HG03521 (cell line): ENCODE measurements around the gene OR51B2.
"Not testable (repeated sequence)": the region's sequence is repeated elsewhere in the genome, so short reads cannot be mapped to it uniquely, and the experiment has no call there.

Source experiments
- ATAC-seq: cut with Tn5 transposase; IDR thresholded peaks from one replicate; pipeline ENCODE4 v1.9.1; 2021; ENCODE audit warnings: mild to moderate bottlenecking, moderate library complexity; ENCODE audit not compliant: unreplicated experiment

The OR51B2 gene

DNA sequence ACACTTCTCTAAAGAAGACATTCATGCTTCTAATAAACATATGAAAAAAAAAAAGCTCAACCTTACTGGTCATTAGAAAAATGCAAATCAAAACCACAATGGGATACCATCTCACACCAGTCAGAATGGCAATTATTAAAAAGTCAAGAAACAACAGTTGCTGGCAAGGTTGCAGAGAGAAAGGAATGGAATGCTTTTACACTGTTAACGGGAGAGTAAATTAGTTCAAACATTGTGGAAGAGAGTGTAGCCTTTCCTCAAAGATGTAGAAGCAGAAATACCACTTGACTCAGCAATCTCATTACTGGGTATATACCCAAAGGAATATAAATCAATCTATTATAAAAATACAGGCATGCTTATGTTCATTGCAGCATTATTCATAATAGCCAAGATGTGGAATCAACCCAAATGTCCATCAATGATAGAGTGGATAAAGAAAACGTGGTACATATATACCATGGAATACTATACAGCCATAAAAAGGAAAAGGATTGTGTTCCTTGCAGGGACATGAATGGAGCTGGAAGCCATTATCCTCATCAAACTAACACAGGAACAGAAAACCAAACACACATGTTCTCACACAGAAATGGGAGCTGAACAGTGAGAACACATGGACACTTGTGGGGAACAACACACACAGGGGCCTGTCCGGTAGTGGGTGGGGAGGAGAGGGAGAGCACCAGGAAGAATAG is 10.6 kb downstream of the OR51B2 start:
- ATAC-seq = not testable (repeated sequence)

DNA sequence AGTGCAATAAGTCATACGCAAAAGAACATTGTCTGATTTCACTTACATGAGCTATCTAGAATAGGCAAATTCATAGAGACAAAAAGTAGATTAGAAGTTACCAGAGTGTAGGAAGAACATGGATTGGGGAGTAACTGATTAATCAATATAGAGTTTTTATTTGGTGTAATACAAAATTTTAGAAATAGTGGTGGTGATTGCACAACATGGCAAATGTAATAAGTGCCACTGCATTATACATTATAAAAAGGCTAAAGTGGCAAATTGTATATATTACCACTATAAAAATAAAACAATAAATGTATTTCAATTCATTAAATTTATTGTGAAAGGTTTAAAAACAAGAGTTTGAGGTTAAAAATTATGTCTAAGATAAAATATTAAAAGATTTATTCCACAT is 13.7 kb downstream of the OR51B2 start:
- ATAC-seq = no peak

DNA sequence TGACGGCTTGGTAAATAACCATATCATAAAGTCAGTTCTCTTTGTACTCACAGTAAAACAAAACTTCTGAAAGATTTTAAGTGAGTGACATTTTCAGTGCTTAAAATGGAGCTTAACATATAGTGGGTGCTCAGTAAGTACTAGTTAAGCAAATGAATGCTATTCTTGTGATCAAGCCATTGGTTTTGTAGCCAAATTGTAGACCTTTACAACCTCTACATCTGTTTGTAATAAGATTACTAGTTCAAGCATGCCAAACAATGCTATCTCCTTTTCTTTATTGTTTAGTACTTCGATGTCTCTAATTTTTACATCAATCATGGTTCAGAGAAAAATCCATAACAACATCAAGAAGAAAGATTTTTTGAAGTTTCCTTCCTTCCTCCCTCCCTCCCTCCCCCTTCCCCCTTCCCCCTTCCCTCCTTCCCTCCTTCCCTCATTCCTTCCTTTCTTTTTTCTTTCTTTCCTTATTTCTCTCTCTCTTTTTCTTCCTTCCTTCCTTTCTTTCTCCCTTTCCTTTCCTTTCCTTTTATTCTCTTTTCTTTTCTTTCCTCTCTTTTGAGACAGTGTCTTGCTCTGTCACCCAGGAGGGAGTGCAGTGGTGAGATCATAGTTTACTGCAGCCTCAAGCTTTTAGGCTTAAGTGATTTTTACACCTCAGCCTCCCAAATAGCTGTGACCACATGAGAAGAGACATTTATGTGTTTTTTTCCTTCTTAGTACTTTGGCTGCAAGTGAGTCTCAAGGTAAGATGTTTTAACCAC is 16.7 kb downstream of the OR51B2 start:
- ATAC-seq = no peak

DNA sequence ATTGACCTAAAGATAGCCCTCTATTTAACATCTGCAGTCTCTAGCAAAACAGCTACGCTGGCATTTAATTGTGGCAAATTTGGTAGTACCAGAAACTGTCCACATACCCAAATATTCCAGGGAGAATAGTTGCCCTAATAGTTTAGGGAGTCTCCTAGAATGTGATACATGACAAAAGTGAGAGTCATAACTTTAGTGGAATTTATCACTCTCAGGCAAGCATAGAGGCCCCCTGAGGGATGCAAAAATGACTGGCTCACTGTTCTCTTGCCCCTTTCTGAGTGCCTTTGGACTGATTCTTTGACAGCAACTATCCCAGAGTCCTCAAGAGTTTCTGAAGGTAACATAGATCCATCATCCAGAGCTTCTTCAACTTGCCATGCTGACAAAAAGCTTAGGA is 20.1 kb downstream of the OR51B2 start:
- no peak for ATAC-seq

DNA sequence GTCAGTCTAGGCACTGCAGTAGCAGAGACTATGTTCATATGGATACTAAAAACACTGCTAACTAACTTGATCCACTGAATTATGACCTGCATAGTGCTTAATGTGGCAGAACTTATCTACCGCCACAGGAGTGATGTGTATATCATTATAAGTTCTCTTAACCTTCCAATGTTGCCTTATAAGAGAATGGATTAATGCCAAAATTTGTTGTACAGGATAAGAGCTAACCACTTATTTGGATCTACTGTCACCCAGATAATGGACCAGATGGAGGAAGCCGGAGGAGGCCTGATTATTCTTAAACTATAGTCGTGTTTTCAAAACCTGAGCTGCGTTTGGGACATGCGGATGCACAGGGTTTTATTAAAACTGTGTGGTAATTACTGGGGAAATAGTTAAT is 20.5 kb downstream of the OR51B2 start:
- no peak for ATAC-seq

DNA sequence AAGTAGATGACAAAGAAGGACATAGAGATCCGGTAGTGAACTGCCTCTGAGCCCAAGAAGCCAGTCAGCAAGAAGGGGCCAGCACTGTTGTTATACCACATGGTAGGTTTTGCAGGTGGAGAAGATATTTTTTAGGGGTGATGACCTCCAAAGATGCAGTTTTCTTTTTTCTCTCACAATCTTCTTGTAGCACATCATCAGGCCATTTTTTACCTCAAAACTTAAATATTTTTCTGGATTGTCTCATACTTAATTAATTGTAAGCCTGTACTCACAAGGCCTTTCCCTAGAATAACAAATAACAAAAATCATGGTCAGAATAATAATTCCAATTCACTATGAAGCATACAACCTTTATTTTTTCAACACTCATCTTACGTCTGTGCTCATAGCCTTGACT is 22.3 kb downstream of the OR51B2 start, which contains the start of gene OR51B4:
Gene OR51B4, minus strand, starts transcription at position 101 of the 400 bp plus-strand sequence. Its CDS starts 0 bp downstream, at position 101.
- ATAC-seq = no peak

DNA sequence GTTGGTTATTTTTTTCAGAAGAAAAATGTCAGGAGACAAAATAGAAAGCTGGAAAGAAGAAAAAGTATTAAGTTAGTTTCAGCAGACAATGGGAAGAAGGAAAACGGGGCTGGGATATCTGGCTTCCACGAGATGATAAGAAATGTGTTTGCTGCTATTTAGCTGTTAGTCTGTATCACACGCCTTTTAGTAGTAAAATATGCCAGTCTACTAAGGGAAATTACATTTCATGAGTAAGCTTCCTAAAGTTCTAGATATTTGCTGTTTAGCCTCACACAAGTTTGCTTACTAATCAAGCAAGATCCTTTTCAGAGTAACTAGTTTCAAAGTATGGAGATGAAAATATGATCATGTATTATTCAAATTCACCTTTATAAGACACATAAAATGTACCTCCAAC is 23.8 kb downstream of the OR51B2 start:
- no peak for ATAC-seq

DNA sequence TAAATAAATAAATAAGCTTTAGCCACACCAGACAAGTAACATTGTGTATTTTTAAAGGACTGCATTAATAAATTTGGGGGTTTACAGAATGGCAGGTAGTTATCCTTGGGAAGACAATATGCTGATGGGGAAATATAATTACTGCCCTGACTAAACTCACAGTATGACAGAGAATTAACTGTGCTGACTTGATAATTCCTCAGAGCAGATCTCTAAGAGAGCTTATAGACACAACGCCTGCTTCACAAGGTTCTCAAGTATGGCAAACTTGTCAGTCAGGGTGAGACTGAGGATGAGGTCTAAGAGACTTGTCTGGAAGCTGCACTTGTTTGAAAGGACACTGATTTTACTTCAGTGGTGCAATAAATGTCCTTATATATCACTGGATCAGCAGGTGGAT is 25.6 kb downstream of the OR51B2 start:
- ATAC-seq = no peak

DNA sequence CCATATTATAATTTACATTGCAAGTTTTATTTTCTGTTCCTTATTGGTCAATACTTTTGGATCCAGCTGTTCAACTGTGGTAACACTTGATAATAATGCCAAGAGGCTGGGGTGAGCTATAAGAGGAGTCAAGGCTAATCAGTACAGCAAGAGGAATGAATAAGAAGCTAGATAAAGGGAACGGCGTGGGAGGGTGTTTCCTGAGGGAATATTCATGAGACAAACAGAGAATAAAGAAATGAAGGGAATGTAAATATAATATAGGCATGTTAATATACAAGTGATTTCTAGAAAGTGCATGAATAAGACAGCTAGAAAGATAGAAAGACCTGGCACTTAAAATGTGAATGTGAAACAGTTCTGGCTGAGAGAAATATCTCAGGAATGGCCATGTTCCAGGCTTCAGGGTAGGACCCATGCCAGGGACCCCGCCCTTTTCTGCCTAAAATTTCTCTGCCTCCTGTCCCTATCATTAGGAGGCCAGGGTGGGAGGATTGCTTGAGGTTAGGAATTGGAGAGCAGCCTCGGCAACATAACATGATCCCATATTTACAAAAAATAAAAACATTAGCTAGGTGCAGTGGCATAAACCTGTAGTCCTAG is 26.3 kb downstream of the OR51B2 start:
- no peak for ATAC-seq

DNA sequence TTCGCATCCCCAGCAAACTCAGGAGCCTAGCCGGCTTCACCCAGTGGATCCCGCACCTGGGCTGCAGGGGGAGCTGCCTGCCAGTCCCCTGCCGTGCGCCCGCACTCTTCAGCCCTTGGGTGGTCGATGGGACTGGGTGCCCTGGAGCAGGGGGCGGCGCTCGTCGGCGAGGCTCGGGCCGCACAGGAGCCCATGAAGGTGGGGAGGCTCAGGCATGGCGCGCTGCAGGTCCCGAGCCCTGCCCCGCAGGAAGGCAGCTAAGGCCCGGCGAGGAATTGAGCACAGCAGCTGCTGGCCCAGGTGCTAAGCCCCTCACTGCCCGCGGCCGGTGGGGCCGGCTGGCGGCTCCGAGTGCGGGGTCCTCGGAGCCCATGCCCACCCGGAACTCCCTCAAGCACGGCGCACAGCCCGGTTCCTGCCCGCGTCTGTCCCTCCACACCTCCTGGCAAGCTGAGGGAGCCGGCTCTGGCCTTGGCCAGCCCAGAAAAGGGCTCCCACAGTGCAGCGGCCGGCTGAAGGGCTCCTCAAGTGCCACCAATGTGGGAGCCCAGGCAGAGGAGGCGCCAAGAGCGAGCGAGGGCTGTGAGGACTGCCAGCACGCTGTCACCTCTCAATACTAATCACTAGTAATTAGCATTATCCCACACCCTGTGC is 29.6 kb downstream of the OR51B2 start:
- not testable (repeated sequence) for ATAC-seq

DNA sequence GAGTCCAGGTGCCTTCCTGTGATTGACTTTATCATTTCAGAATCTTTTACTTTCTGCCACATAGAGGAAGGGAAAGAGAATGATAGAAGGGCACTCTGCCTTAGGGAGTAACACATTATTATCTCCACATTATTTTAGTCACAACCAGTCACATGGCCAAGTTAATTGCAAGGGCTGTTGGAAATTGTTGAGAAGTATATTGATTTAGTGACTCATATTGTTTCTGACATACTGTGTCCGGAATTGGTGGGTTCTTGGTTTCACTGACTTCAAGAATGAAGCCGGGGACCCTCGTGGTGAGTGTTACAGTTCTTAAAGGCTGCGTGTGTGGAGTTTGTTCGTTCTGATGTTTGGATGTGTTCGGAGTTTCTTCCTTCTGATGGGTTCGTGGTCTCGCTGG is 31.1 kb downstream of the OR51B2 start:
- no peak for ATAC-seq

DNA sequence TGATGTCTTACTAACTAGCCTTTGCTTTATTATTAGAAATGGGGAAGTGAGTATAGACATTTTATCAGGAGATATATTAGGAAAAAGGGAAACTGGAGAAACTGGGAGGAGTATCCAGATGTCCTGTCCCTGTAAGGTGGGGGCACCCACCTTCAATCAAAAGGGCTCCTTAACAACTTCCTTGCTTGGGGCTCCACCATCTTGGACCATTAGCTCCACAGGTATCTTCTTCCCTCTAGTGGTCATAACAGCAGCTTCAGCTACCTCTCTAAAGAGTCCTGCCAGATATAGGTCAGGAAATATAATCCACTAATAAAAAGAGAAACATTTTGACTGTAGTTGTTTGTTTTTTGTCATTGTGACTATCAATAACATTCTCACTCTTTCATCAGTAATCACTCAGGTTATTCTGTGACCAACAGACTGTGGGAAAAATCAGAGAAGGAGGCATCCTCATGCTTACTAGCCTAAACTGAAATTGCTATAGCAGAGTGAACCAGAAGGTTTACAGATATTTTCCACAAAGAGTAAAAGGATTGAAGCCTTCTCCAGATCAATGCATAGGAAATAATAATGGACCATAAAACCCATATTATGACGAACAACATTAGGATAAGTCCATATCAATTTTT is 32.8 kb downstream of the OR51B2 start:
- peak; percentile 95 for ATAC-seq

DNA sequence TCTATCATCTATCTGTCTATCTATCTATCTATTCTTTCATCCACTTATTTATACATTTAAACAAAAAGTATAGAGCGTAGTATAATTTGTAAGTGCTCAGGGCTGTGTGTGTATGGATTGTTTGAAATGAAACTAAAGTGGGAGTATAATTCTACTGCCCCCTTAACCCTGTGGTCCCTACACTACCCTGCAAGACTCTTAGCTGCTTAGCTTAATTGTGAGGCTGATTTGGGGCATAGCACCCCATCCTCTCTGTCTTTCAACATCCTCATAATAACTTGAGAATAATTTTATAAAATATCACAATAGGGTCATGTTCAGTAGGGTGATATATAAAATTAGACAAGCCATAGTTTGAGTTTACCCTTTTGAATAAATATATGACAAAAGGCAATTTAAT is 34.0 kb downstream of the OR51B2 start:
- ATAC-seq = no peak

DNA sequence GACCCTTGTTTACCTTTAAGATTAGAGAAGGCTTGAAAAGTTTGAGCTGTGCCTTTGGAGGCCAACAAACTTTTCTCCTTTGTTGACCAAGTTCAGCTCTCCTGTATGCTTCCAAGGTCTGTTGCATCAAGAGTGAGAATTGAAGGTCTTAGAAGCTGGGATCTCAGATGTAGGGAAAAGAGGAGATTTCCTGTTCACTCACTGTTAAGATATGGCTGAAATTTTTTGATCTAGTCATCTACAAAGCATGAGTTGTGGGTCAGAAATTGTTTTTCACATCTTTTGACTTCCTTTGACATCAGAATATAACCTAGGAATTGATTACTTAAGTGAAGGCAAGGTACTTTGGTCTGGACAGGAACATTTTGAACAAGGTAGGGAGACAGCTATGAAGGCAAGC is 34.4 kb downstream of the OR51B2 start:
- ATAC-seq = no peak

DNA sequence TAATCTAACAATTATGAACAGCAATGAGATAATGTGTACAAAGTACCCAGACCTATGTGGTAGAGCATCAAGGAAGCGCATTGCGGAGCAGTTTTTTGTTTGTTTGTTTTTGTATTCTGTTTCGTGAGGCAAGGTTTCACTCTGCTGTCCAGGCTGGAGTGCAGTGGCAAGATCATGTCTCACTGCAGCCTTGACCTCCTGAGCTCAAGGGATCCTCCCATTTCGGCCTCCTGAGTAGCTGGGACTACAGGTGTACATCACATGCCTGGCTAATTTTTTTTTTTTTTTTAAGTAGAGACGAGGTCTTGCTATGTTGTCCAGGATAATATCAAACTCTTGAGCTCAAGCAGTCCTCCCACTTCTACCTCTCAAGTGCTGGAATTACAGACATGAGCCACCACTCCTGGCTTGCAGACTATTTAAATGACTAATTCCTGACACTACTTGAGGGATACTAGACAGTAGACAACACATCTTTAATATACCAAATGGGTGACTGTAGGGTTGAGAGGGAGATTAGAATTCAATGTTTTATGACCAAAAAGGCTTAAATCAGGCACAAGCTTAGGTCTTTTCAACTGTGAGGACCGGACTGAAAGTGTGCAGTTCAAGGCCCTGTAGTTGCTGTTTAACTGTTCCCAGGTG is 35.1 kb downstream of the OR51B2 start:
- no peak for ATAC-seq

DNA sequence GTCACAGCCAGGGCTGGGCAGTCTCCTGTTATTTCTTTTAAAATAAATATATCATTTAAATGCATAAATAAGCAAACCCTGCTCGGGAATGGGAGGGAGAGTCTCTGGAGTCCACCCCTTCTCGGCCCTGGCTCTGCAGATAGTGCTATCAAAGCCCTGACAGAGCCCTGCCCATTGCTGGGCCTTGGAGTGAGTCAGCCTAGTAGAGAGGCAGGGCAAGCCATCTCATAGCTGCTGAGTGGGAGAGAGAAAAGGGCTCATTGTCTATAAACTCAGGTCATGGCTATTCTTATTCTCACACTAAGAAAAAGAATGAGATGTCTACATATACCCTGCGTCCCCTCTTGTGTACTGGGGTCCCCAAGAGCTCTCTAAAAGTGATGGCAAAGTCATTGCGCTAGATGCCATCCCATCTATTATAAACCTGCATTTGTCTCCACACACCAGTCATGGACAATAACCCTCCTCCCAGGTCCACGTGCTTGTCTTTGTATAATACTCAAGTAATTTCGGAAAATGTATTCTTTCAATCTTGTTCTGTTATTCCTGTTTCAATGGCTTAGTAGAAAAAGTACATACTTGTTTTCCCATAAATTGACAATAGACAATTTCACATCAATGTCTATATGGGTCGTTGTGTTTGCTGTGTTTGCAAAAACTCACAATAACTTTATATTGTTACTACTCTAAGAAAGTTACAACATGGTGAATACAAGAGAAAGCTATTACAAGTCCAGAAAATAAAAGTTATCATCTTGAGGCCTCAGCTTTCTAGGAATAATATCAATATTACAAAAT is 35.8 kb downstream of the OR51B2 start:
- ATAC-seq = no peak

DNA sequence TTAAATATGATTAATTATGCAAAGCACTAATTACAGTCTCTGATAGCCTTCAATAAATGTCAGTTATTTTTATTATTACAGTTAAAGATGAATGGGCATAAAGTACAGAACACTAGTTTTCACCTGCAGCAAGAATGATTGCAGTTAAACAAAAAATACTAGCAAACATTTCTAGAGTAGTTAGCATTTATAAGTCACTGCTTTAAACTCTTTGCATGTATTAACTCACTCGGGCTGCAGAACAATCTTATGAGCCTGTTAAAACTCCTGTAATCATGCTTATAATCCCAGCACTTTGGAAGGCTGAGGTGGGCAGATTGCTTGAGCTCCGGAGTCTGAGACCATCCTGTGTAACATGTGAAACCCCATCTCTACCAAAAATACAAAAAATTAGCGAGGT is 37.2 kb downstream of the OR51B2 start:
- no peak for ATAC-seq

DNA sequence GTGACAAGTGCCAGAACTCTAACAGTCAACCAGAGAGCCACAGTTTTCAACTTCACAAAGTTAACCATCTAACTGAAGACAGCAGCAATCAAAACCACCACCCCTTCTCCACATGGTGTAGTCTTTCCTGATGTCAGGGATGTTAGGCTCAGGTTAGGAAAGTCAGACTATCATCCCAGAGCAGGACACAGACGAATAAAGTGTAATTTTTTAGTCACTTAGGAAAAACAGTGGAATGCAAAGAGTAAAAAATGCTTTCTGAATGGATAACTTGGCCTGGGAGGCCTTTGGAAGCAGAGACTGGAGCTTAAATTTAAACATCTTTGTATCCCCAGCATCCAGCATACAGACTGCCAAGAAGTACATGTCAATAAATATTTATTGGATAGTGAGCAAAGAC is 37.7 kb downstream of the OR51B2 start:
- no peak for ATAC-seq

DNA sequence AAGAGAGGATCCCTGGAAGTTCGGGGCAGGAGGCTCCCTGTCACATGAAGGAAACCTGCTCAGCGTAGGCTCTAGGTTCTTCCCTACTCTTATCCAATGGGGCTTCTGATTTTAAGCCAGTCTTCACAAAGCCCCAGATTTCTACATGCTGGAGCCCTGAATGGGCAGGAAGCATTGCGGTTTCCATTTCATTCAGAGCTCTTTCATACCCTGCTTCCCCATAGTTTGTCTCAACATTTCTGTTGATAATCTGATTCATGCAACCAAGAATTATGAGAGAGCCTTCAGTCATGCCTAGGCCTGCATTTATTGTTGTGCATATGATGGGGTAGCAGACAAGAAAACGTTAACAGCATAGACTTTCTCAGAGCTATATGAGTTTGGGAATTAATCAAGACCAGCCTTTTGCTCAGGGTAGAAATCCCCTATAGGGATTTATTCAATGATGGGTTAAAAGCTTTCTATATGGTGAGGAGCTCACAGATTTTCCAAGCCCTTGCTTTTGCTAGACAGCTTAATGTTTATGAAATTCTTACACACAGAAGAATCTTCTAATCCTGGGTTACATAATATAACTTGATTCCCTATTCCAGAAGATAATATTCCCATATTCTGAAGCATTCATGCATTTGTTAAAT is 38.3 kb downstream of the OR51B2 start:
- ATAC-seq = no peak
